ENCODE results near the gene MAST4. TPM values are rescaled to one million over a fixed set of nuclear protein-coding genes. Genes with fewer than 3 reads are reported as not detected.

Gene MAST4
- total and polyA plus RNA-seq, 2 of the 8 experiments (the other 6 are each of a cell fraction or from before 2014, with no cell fraction given) = 1.5 to 2.6 TPM

DNA sequence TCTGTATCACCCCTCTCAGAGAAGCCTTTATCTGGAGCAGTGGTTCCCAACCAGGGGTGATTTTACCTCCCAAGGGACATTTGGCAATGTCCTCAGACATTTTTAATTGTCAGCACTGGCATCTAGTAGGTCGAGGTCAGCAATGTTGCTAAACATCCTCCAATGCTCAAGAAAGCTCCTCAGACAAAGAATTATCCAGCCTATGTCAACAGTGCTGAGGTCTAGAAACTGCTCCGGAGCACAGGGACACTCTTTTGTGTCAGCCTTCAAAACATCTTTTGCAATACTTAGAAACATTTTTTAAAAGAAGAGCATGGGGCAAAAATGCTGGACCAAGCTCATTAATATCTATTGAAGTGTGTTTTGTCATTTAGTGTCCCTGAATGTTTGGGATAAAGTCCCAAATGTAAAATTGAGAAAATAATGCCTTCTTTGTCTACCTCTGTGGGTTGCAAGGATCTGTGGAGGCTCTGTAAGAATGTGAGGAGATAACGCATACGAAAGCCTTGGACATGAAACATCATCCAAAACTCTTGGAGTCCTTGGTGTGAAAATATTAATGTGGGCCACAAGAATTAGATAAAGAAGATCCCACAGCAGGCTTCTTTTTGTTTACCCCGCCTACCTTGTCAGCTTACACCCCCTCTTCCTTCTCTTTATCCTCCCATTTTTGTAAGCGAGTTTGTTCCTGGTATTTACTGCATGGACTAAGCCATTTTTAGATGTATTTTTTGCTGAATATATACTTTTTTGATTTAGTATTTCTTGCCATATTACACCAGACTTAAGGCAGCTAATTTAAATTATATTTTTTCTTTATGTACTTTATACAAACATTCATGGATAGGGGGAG lies 406.9 kb downstream of the MAST4 start:
- no peaks in the 10 kb centered on the region for H4K20me1 ChIP-seq (replicated peaks in 1 of 2; ENCODE audit: control insufficient read depth in 1 of 2, insufficient read depth in 2 of 2, low read length in 2 of 2)
- no peak overlapping the region for H3K14ac ChIP-seq (ENCODE audit: insufficient read length)
- no peak overlapping the region for H3K9ac ChIP-seq (replicated peaks in 1 of 4; ENCODE audit: extremely low read depth in 1 of 4, low read depth in 3 of 4, low read length in 3 of 4)
- no peaks in the 10 kb centered on the region for H3K79me1 ChIP-seq (ENCODE audit: low read depth, low read length)
- no peaks in the 10 kb centered on the region for H3K9me3 ChIP-seq (ENCODE audit: insufficient read depth in 2 of 2, low read depth in 1 of 2, low read length in 1 of 2)
- 69% methylated on average over 6 of the region's 6 CpGs; no CpG with 5 or more reads in 1 of the 2 experiments for WGBS, 2 experiments (ENCODE audit: extremely low coverage in 1 of 2, insufficient coverage in 1 of 2, insufficient read length in 1 of 2, insufficient replicate concordance in 2 of 2, low coverage in 1 of 2, low lambda C conversion rate in 2 of 2, missing lambda C conversion rate in 1 of 2)
- DNase-seq (ENCODE audit: low read depth in 1 of 2, low spot score in 2 of 2) (no peak), FAIRE-seq (no peak)
- H3K4me1 ChIP-seq (replicated peaks in 1 of 4; ENCODE audit: control insufficient read depth in 3 of 4, insufficient read depth in 4 of 4, low read length in 3 of 4) = peaks cover 0 to 4% (median 1%) of the 10 kb centered on the region in 4 experiments; a peak in 1 of 7 replicates
- no peak overlapping the region; the same call in 1 of the 2 replicates for H2AFZ ChIP-seq (ENCODE audit: low read length)
- H3K23ac ChIP-seq (ENCODE audit: insufficient read length) = no peak overlapping the region
- H2BK20ac ChIP-seq (ENCODE audit: low read length) = no peak overlapping the region
- no peaks in the 10 kb centered on the region for H3K79me2 ChIP-seq (ENCODE audit: control insufficient read depth in 1 of 2, insufficient read depth in 2 of 2, low read length in 2 of 2)
- H3K4me2 ChIP-seq (ENCODE audit: insufficient read depth in 1 of 2, low read depth in 2 of 2, low read length in 2 of 2) = peak overlapping the region; percentile 93 to 97
- ChIA-PET CTCF (ENCODE audit: partially characterized antibody) (interaction anchor here (0.6 to 3.6 kb wide), 4 partner anchors 12 to 161 kb away, joined by 3 to 34 read pairs (median 3); no protein-coding TSS in a partner anchor), POLR2A (ENCODE audit: partially characterized antibody) (interaction anchor here (1.0 to 2.2 kb wide), 2 partner anchors 11 to 14 kb away, joined by 5 to 15 read pairs; no protein-coding TSS in a partner anchor)
- H3K4me3 ChIP-seq (ENCODE audit: extremely low read depth in 1 of 4, insufficient read depth in 2 of 4, low read depth in 3 of 4, low read length in 4 of 4) = peak overlapping the region; percentile 86 to 92 (median 87); a peak in 7 of 8 replicates
- no peak overlapping the region for H4K5ac ChIP-seq (ENCODE audit: insufficient read length, low read depth, low read length)
- no peak overlapping the region for H4K8ac ChIP-seq (ENCODE audit: extremely low read depth, insufficient read depth, low read length)
- H3K27me3 ChIP-seq (replicated peaks in 1 of 4; ENCODE audit: control insufficient read depth in 3 of 4, extremely low read depth in 1 of 4, insufficient read depth in 3 of 4, low read length in 3 of 4) = no peaks in the 10 kb centered on the region
- H3K36me3 ChIP-seq (ENCODE audit: control insufficient read depth in 2 of 4, insufficient read depth in 4 of 4, low read length in 3 of 4) = no peaks in the 10 kb centered on the region
- no peak overlapping the region for H2BK5ac ChIP-seq (ENCODE audit: low read depth, low read length)
- no peak overlapping the region for H3K4ac ChIP-seq (replicated peaks; ENCODE audit: insufficient read length, low read depth, low read length)
- no peak overlapping the region for H4K91ac ChIP-seq (replicated peaks; ENCODE audit: insufficient read length, low read length)
- H3K27ac ChIP-seq (ENCODE audit: low read depth, low read length) = no peak overlapping the region
- H3K56ac ChIP-seq (replicated peaks; ENCODE audit: insufficient read length, low read depth, low read length) = no peak overlapping the region
- H3K23me2 ChIP-seq (ENCODE audit: low read depth, low read length) = peaks cover 3% of the 10 kb centered on the region
- no peak overlapping the region for H2BK15ac ChIP-seq (ENCODE audit: low read length)
- H2BK120ac ChIP-seq (replicated peaks; ENCODE audit: low read depth, low read length) = no peak overlapping the region
- no peak overlapping the region for H2BK12ac ChIP-seq (ENCODE audit: low read depth, low read length)
- no peak overlapping the region for H3K18ac ChIP-seq (ENCODE audit: extremely low read depth, low read length)
- no peak overlapping the region for H2AK5ac ChIP-seq (ENCODE audit: low read depth, low read length)
- TF ChIP-seq SP1 (IDR thresholded peaks at IDR 0.05; ENCODE audit: low read depth, low read length) (no peak), ASH2L (IDR thresholded peaks at IDR 0.05; ENCODE audit: low read length) (no peak), SAP30 (IDR thresholded peaks at IDR 0.05; ENCODE audit: insufficient read depth, insufficient replicate concordance, low read length) (no peak), YY1 (IDR thresholded peaks at IDR 0.05; ENCODE audit: low read depth, low read length) (no peak), SUZ12 (IDR thresholded peaks at IDR 0.05; ENCODE audit: low read length) (no peak), NRF1 (IDR thresholded peaks at IDR 0.05; ENCODE audit: low read depth, low read length) (no peak), NANOG (IDR thresholded peaks at IDR 0.05; ENCODE audit: insufficient read depth, low read depth, low read length, poor library complexity, severe bottlenecking) (no peak), KDM4A (IDR thresholded peaks at IDR 0.05; ENCODE audit: low read depth, low read length, severe bottlenecking) (no peak), BACH1 (IDR thresholded peaks at IDR 0.05; ENCODE audit: low read length) (no peak)
- TF ChIP-seq, protein P1, sequence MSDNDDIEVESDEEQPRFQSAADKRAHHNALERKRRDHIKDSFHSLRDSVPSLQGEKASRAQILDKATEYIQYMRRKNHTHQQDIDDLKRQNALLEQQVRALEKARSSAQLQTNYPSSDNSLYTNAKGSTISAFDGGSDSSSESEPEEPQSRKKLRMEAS (IDR thresholded peaks at IDR 0.05) = no peak
- TF ChIP-seq, protein P2, sequence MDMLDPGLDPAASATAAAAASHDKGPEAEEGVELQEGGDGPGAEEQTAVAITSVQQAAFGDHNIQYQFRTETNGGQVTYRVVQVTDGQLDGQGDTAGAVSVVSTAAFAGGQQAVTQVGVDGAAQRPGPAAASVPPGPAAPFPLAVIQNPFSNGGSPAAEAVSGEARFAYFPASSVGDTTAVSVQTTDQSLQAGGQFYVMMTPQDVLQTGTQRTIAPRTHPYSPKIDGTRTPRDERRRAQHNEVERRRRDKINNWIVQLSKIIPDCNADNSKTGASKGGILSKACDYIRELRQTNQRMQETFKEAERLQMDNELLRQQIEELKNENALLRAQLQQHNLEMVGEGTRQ (IDR thresholded peaks at IDR 0.05; ENCODE audit: low read length) = no peak

All from H1 (cell line).